Measurements from ENCODE around the gene AADAT. TPM values are rescaled to one million over a fixed set of nuclear protein-coding genes. Genes with fewer than 3 reads are reported as not detected.
"Not testable (repeated sequence)": the region's sequence is repeated elsewhere in the genome, so short reads cannot be mapped to it uniquely, and the experiment has no call there.

Gene AADAT
- total RNA-seq: 2.4 TPM

GRCh38 chr4:170089668-170090351 is at the start of gene AADAT:
TSS of gene AADAT (minus strand) at chr4:170089956. CDS start at chr4:170089690, 266 bp downstream.
- peak; percentile 43 for DNase-seq (ENCODE audit: low spot score)

GRCh38 chr4:170138580-170139194 is 48.9 kb upstream of the AADAT start:
- peak; percentile 69 for DNase-seq (ENCODE audit: low spot score)

DNA sequence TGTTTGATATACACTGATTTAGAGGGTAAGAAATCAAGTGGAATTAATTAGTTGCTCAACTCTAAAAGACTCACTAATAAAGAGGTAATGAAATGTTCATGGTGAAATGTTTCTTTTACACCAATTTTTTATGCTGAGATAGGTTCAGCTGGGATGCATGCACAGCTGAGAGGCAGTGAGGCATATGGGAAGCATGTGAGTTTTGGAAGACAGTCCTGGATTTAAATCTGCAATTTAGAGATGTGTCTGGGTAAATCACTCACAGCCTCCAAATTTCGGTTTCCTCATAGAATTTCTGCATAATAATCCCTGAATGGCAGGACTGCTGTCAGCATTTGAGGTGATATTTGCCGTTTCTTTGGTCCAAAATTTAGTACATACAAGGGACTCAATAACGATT is 48.2 kb upstream of the AADAT start:
- no peak for DNase-seq (ENCODE audit: low spot score)

DNA sequence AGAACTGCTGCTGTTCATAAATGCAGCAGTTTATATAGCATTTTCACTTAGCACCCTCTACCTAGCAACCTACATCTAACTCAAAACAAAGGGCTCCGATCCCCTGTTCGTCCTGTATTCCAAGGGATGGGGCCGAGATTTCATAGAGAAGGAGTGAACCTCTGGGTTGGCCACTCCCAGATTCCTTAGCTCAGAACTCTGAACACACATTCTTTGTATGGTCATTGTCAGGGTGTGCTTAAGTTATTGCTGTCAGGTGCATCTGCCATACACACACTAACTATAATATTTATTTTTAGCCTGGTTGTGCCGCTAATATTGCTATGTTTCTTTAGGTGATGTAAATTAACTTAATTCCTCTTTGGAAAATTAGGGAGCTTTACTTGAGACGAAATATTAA is 47.7 kb upstream of the AADAT start:
- no peak for DNase-seq (ENCODE audit: low spot score)

DNA sequence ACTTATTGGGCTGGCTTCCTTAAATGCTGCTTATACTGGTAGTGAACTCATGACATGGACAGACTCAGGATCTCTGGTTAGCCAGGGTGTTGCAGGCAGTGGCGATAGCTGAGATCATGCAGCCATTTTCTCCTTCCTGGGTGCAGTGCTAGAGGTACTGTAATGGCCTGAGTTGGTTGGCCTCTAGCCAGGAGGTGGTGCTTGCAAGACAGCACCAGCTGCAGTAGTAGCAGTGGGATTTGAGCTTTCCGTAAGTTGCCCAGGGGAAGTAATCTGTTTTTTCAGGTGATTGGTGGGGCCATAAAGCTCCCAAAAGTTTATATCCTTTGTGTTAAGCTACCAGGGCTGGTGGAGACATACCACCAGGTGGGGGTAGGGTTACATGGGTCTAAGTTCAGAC is 45.1 kb upstream of the AADAT start:
- DNase-seq (ENCODE audit: low spot score): no peak

DNA sequence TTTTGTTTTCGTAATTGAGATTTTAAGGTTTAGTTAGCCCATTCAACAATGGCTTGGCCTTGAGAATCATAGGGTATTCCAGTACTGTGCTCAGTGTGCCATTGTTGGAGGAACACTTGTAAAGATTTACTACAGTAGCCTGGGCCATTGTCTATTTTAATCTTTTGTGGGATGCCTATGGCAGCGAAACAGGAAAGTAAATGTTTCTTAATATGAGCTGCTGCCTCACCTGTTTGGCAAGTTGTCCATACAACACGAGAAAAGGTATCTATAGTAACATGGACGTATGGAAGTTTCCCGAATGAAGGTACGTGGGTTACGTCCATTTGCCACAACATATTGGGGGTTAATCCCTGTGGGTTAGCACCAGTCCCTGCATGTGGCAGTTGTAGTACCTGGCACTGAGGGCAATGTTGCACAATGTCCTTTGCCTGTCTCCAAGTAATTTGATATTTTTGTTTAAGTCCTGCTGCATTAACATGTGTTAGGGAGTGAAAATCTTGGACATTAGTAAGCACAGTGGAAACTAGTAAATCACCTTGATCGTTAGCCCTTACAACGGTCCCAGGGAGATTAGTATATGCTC is 38.6 kb upstream of the AADAT start:
- no peak for DNase-seq (ENCODE audit: low spot score)

GRCh38 chr4:170127758-170128157 is 38.0 kb upstream of the AADAT start:
- DNase-seq (ENCODE audit: low spot score): no peak

DNA sequence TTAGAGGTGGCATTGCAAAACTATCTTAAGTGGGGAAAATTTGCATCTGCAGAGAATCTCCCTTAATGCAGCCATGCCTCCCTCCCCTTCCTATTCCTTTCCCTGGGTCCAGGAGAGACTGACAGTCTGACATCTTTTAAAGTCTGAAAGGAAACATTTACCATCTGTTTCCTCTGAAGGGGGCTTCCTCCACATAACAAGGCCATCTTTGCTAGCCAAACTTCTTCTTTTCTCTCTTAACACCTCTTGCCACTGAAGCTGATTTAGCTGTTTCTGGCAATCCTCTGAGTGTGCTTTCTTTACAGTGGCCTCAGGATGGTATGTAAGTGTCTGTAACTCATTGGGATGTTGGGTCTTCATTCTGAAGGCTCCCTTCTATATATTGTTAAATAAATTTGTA is 34.6 kb upstream of the AADAT start:
- DNase-seq (ENCODE audit: low spot score): no peak

DNA sequence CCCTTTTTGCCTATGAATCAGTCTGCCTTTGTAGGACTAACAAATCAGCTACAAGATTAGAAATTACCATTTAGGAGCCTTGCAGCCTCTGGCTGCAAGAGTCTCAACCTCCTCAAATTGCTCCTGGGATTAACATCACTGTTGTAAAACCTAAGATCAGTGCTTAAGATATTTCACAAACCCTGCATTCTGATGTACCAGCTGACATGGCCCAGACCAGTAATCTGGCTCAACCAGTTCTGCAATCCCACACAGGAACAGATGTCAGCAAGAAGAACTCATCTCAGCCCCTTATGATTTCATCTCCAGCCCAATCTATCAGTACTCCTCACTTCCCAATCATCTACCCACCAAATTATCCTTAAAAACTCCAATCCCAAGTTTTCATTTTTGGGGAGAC is 32.5 kb upstream of the AADAT start:
- no peak for DNase-seq (ENCODE audit: low spot score)

DNA sequence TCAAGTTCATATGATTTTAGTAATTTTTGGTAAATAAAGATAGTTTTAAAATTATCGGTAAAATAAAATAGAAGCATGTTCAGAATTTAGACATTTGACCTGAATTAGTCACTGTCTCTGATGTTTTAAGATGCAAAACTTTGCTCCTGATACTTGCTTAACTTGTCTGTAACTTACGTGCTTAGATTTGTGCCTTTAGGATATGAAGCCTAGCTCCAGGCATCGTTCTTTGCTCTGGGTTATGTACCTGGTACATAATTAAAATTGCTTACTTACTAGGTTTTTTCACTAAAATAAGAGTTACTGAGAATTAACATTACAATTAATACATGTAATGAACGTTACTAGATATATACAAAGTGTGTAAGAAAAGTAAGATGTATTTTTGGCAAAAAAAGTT is 24.9 kb upstream of the AADAT start:
- DNase-seq (ENCODE audit: low spot score): no peak

DNA sequence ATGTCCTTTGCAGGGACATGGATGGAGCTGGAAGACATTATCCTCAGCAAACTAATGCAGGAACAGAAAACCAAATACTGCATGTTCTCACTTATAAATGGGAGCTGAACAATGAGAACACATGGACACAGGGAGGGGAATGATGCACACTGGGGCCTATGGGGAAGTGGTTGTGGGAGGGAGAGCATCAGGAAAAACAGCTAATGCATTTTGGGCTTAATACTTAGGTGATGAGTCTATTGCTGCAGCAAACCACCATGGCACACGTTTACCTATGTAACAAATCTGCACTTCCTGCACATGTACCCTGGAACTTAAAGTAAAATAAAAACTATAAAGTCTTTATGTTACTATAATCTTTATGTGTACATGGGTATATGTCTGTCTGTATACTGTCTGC is 24.4 kb upstream of the AADAT start:
- DNase-seq (ENCODE audit: low spot score): not testable (repeated sequence)

DNA sequence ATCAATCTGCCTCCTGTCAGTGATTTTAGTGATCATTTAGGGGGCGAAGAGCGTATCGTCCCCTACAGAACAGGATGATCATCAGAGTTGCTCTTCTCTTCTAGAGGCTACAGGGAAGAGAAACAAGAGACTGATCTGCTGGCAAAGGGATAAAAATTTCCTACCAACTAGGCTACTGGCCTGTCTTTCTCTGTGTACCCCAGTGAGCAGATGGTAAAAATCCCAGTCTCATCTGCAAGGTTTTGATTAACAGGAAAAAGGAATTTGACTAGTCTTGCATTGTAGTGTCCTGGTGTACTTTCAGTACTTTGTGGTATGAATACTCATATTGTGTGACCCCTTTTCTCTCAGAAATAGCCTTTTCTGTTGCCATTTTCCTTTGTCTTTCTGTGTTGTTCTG is 21.8 kb upstream of the AADAT start:
- DNase-seq (ENCODE audit: low spot score): no peak

GRCh38 chr4:170111085-170111484 is 21.3 kb upstream of the AADAT start:
- DNase-seq (ENCODE audit: low spot score): no peak

- no peak for DNase-seq (ENCODE audit: low spot score)
Observed at GRCh38 chr4:170110285-170110672, 20.5 kb upstream of the AADAT start.

DNA sequence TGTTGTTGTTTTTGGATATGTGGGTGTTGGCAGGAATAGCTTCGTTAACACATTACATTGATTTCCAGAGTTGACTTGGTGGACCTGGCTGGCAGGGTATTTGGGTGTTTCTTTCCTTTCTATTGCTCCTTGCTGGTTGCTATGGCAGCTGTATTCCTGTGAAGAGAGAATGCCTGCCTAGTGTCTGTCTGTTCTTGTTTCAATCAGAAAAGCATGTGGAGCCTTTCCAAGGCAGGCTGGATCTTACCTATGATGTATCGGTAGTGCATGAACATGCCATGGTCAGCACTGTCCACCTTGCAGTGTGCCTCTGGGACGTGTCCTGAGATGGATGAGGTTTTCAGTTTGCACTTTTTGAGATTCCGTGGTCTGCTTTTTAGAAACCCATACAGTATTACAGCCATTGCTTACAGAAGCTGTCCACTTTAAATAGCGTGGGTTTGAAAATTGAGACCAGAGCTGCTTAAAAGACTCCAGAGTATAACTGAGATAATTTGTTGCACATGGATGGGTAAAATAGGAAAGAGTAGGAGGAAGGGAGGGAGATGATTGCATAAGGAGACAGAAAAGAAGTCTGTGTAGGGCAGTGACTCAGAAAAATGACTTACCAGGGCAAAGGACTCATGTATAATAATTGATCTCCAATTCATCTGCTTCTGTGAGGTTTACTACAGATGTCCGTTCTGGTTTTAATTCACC is 20.0 kb upstream of the AADAT start:
- no peak for DNase-seq (ENCODE audit: low spot score)

GRCh38 chr4:170106900-170107299 is 17.1 kb upstream of the AADAT start:
- DNase-seq (ENCODE audit: low spot score): no peak

- DNase-seq (ENCODE audit: low spot score): no peak
Observed at GRCh38 chr4:170102426-170102825, 12.7 kb upstream of the AADAT start.

DNA sequence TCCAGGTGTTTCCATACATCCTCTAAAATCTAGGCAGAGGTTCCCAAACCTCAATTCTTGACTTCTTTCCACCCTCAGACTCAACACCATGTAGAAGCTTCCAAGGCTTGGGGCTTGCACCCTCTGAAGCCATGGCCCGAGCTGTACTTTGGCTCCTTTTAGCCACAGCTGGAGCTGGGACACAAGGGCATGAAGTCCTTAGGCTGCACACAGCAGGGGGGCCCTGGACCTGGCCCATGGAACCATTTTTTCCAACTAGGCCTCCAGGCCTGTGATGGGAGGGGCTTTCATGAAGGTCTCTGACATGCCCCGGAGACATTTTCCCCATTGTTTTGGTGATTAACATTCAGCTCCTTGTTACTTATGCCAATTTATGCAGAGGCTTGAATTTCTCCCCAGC is 8.4 kb upstream of the AADAT start:
- not testable (repeated sequence) for DNase-seq (ENCODE audit: low spot score)

- DNase-seq (ENCODE audit: low spot score): no peak
Observed at GRCh38 chr4:170097681-170098080, 7.9 kb upstream of the AADAT start.

GRCh38 chr4:170093973-170094535 is 4.3 kb upstream of the AADAT start:
- no peak for DNase-seq (ENCODE audit: low spot score)

DNA sequence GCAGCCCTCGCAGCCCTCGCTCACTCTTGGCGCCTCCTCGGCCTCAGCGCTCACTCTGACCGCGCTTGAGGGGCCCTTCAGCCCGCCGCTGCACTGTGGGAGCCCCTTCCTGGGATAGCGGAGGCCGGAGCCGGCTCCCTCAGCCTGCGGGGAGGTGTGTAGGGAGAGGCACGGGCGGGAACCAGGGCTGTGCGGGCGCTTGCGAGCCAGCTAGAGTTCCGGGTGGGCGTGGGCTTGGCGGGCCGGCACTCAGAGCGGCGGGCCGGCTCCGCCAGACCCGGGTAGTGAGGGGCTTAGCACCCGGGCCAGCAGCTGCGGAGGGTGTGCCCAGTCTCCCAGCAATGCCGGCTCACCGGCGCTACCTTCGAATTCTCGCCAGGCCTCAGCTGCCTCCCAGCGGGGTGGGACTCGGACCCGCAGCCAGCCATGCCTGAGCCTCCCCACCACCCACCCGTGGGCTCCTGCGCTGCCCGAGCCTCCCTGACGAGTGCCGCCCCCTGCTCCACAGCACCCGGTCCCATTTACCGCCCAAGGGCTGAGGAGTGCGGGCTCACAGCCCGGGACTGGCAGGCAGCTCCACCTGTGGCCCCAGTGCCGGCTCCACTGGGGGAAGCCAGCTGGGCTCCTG is 1.4 kb upstream of the AADAT start:
- no peak for DNase-seq (ENCODE audit: low spot score)

Measured in mucosa of gallbladder (tissue), 1 donor.